ENCODE measurements around the gene C5AR2. TPM values are rescaled to one million over a fixed set of nuclear protein-coding genes. Genes with fewer than 3 reads are reported as not detected.
A peak's percentile ranks its signal among the peaks of the same experiment; 100 is the strongest.

C5AR2 gene
- polyA plus RNA-seq, 1 of the 3 experiments (the other 2 are of a cell fraction), result not detected

DNA sequence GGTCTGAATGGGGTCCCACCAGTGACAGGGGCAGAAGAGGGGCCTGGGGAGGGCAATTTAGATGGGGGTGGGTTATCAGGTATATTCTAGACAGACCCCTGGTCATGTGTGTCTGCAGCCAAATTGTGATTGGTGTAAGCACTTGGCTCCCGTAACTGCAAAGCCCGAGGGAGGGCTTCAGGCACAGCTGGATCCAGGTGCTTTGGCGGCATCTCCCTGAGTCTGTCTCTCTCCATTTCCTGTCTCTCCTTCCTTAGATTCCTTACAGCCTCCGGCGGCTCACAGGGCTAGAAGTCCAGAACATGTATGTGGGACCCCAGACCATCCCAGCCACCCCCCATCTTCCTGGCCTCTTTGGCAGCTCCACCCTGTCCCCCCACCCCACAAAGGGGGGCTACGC lies 48.6 kb downstream of the C5AR2 start:
- Histone ChIP-seq H3K4me1 (ENCODE audit: control insufficient read depth in 1 of 2, insufficient read depth in 2 of 2, low read depth in 1 of 2, low read length in 1 of 2) (no peaks in the 10 kb centered on the region), H3K36me3 (replicated peaks in 1 of 2; ENCODE audit: control insufficient read depth in 1 of 2, insufficient read depth in 2 of 2, low read length in 1 of 2) (peaks cover 0 to 55% of the 10 kb centered on the region in 2 experiments), H3K27me3 (ENCODE audit: insufficient read depth) (no peaks in the 10 kb centered on the region), H3K4me3 (ENCODE audit: low read depth in 2 of 2, low read length in 1 of 2) (no peak overlapping the region), H3K9ac (no peak overlapping the region), H3K9me2 (no peaks in the 10 kb centered on the region), H3K4me2 (no peak overlapping the region), H3K27ac (ENCODE audit: low read depth in 2 of 2, low read length in 1 of 2) (no peak overlapping the region), H2AFZ (ENCODE audit: low read depth) (no peak overlapping the region), H3K79me2 (ENCODE audit: insufficient read depth) (no peaks in the 10 kb centered on the region), H3K9me3 (no peaks in the 10 kb centered on the region), H4K20me1 (ENCODE audit: insufficient read depth) (no peaks in the 10 kb centered on the region), H3F3A (replicated peaks; ENCODE audit: insufficient read depth) (peaks cover 9% of the 10 kb centered on the region)
- no peak for DNase-seq
- WGBS (ENCODE audit: low lambda C conversion rate), result 94% methylated on average over 6 of the region's 6 CpGs
- TF ChIP-seq FOXJ3 (CRISPR knock-in tag; IDR thresholded peaks at IDR 0.05) (no peak), ZBTB33 (IDR thresholded peaks at IDR 0.05; ENCODE audit: borderline replicate concordance, low read depth) (no peak), POLR2AphosphoS5 (IDR thresholded peaks at IDR 0.05; ENCODE audit: low read depth, low read length) (no peak), GABPA (IDR thresholded peaks at IDR 0.05; ENCODE audit: low read depth) (no peak), FOXM1 (IDR thresholded peaks at IDR 0.05; ENCODE audit: low read depth) (no peak), SIN3A (IDR thresholded peaks at IDR 0.05; ENCODE audit: borderline replicate concordance, low read depth, low read length) (no peak), NRF1 (IDR thresholded peaks at IDR 0.05; ENCODE audit: low read depth, low read length) (no peak), YY1 (IDR thresholded peaks at IDR 0.05; ENCODE audit: low read depth) (no peak), EZH2phosphoT487 (IDR thresholded peaks at IDR 0.05; ENCODE audit: borderline replicate concordance, low read depth) (no peak), FOSL2 (IDR thresholded peaks at IDR 0.05; ENCODE audit: borderline replicate concordance, low read depth) (no peak), TAF1 (IDR thresholded peaks at IDR 0.05; ENCODE audit: borderline replicate concordance, low read depth, low read length) (no peak), MEF2A (IDR thresholded peaks at IDR 0.05; ENCODE audit: borderline replicate concordance, low read depth) (no peak), NFIC (IDR thresholded peaks at IDR 0.05; ENCODE audit: borderline replicate concordance) (no peak), ELF1 (IDR thresholded peaks at IDR 0.05) (no peak), IRF3 (IDR thresholded peaks at IDR 0.05; ENCODE audit: low read depth, low read length) (no peak)
- ChIA-PET POLR2A (no interaction called here), CTCF (interaction anchor here (2.4 kb wide), 1 partner anchor 11 kb away, joined by 14 read pairs; no protein-coding TSS in a partner anchor)

DNA sequence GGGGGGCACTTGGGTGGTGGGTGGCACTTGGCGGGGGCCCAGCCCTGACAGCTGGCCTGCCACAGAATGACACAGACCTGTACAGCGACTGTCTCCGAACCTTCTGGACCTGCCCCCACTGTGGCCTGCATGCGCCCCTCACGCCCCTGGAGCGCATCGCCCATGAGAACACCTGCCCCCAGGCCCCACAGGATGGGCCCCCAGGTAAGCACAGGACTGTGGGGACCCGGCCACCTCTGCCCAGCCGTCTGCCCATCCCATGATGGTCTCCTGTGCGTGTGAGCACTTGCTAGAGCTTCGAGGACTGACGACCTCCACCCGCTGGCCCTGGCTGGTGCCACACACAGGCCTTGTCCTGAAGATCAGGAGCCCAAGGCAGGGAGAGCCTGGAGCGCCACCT lies 49.1 kb downstream of the C5AR2 start:
- H3K27ac ChIP-seq (ENCODE audit: low read depth in 2 of 2, low read length in 1 of 2), result no peak overlapping the region
- WGBS (ENCODE audit: low lambda C conversion rate), result 97% methylated on average over 9 of the region's 14 CpGs
- H3K9me3 ChIP-seq, result no peaks in the 10 kb centered on the region
- no peak overlapping the region for H2AFZ ChIP-seq (ENCODE audit: low read depth)
- H3K4me3 ChIP-seq (ENCODE audit: low read depth in 2 of 2, low read length in 1 of 2), result no peak overlapping the region
- POLR2A ChIA-PET, result no interaction called here
- peaks cover 9% of the 10 kb centered on the region for H3F3A ChIP-seq (replicated peaks; ENCODE audit: insufficient read depth)
- peaks cover 0 to 50% of the 10 kb centered on the region in 2 experiments for H3K36me3 ChIP-seq (replicated peaks in 1 of 2; ENCODE audit: control insufficient read depth in 1 of 2, insufficient read depth in 2 of 2, low read length in 1 of 2)
- TF ChIP-seq ELF1 (IDR thresholded peaks at IDR 0.05) (no peak), POLR2AphosphoS5 (IDR thresholded peaks at IDR 0.05; ENCODE audit: low read depth, low read length) (0 out of 2 replicates have a peak, but pooled peaks have one; percentile 3), NRF1 (IDR thresholded peaks at IDR 0.05; ENCODE audit: low read depth, low read length) (no peak), TAF1 (IDR thresholded peaks at IDR 0.05; ENCODE audit: borderline replicate concordance, low read depth, low read length) (no peak), MXI1 (IDR thresholded peaks at IDR 0.05; ENCODE audit: low read depth, low read length) (no peak), TCF12 (IDR thresholded peaks at IDR 0.05) (no peak)
- no peaks in the 10 kb centered on the region for H3K79me2 ChIP-seq (ENCODE audit: insufficient read depth)
- CTCF ChIA-PET, result interaction anchor here (1.3 to 2.4 kb wide), 3 partner anchors 10 to 96 kb away, joined by 4 to 14 read pairs (median 5); no protein-coding TSS in a partner anchor
- H3K27me3 ChIP-seq (ENCODE audit: insufficient read depth), result no peaks in the 10 kb centered on the region
- no peak overlapping the region for H3K9ac ChIP-seq
- no peaks in the 10 kb centered on the region for H3K4me1 ChIP-seq (ENCODE audit: control insufficient read depth in 1 of 2, insufficient read depth in 2 of 2, low read depth in 1 of 2, low read length in 1 of 2)
- no peak overlapping the region for H3K4me2 ChIP-seq
- DNase-seq, result no peak
- H4K20me1 ChIP-seq (ENCODE audit: insufficient read depth), result no peaks in the 10 kb centered on the region
- no peaks in the 10 kb centered on the region for H3K9me2 ChIP-seq

Measured in SK-N-SH (cell line).